Mesenteric fat pad (tissue), 1 donor: Measurements from ENCODE around the gene MAML2. TPM values are rescaled to one million over a fixed set of nuclear protein-coding genes. Genes with fewer than 3 reads are reported as not detected.

Experiments
- DNase-seq: peaks from one replicate; pipeline ENCODE4 v3.0.0-alpha.2; 2020; ENCODE audit warnings: low spot score
- total RNA-seq: library from RNA; stranded (reverse); fragmentation: NEBNext Ultra II Directional; extraction: Animal tissue kit (Norgen Biotek cat#: 25700); gene quantifications from one replicate; pipeline ENCODE4 v1.2.1, GENCODE V29; 2021
- donor health status: DM: yes; HTN: yes; CAD: no.

The MAML2 gene
- total RNA-seq, 1 donor from 2014 or later: 19.9 TPM

GRCh38 chr11:96105197-96105895 lies 237.6 kb downstream of the MAML2 start:
- no peak for DNase-seq

DNA sequence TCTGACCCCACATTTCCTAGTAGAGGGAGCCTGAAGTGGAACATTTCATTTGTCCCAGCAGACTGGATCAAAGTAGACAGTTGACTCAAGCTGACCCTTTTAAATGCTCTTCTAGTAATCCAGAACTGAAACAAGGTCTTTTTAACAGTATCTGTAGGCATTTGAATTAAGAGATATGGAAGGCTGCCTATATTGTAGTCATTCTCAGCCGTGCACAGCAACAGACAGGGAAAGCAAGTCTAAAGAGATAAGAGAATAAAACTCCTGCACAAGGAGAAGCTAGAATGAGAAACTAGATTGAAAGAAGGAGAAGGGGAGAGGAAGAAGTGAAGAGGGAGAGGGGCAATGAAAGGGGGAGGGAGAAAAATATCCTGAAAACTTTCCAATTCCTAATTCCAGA lies 238.5 kb downstream of the MAML2 start:
- no peak for DNase-seq

GRCh38 chr11:96103721-96104120 lies 239.3 kb downstream of the MAML2 start:
- no peak for DNase-seq

- no peak for DNase-seq
These were observed 239.9 kb downstream of the MAML2 start for GRCh38 chr11:96103102-96103501.

DNA sequence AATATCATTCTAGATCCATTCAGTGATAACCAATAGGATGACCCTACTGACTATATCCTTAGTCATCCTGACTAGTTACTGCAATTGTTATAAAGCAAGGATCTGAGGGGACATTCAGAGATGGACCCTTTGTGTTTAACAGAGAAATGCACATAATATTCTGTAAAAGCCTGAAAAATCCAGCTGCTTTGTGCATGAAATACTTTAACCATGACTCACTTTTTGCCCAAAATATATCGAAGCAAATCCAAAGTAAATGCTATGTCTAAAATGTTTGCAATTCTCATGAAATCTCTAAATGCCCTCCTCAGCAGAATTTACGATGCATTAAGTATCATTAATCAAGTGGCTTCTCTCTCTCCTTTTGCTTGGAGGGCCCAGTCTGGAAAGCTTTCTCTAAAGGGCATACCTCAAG lies 240.3 kb downstream of the MAML2 start:
- DNase-seq: no peak

DNA sequence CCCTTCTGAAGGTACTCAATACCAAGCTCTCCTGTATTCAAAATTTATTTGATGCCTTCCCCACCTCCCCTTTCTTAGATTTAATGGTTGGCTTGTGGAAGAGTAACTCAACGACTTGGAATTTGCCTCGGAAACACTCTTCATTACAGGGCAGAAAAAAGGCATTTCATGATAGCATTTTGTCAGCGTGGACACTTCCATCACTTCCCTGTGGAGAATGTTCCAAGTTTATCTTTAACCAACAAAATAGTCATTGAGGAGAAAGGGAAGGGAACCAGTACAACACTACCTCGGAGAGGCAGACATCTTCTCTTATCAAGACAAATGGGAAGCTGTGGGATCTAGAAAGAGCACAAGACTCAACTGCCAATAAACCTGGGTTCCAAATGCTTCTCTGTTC lies 241.8 kb downstream of the MAML2 start:
- no peak for DNase-seq

DNA sequence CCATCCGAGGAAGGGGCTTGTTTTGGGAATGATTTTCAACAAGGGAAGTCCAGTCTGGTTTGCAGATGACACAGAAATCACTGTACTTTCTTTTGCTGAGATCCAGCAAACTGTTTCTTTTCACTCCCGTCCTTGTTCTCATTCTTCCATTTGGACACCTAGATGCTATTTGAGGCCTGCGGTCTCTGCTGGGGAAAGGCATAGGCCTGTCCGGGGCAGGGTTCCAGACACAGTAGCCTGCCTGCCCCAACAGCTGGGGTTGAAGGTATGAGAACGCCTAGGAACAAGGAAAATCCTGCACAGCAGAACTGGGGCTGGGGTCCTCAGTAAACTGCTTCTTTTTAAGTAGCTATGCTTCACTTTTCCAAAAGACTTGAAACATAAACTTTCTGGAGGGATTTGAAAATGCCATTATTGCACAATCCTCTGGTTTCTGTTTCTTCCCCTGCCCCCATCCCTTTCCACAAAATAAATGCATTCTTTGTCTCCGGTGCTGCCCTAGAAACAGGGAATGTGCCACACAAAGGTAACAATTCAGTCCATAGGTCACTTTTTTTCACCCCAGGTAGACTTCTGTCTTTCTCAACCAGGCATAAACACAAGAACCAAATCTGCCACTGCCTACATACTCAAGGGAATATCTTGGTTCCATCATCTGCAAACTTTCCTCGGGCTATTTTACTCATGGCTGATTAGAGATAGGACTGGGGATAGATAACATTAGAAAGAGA lies 244.3 kb downstream of the MAML2 start:
- no peak for DNase-seq

- DNase-seq: no peak
These were observed 245.1 kb downstream of the MAML2 start for GRCh38 chr11:96097844-96098421.

DNA sequence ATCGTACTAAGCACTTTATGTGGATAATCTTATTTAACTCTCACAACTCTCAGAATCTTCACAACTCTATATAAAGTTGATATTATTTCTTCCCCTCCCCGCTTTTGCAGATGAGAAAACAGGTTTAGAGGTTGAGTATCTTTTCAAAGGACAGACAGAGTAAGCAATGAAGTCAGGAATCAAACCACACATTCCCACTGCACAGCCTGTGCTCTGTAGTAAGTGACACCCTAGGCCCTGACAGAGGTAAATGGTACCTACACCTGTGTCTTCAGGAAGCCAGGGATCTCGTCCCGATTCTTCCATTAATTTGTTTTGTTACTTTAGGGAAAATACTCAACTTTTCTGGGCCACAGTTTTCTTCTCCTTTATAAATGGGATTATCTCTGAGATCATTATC lies 246.6 kb downstream of the MAML2 start:
- DNase-seq: no peak

DNA sequence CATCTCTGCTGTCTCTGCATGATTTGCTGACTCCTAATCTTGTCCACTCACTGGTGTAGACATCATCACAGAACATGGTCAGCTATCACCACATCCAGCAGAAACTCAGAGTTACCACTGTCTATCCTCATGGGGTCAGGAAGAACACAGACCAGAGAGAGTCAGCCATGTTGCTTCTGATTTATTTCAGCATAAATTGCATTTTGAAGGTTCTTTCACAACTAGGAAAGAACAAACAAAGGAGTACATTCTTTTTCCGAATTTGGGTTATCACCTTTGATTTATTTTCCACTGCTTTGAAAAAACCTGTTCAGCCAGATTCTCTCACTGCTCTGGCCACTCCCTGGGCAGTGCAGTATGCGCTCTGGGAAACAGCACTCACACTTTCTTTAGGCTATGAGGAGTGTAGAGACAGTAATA lies 247.1 kb downstream of the MAML2 start:
- DNase-seq: no peak

- no peak for DNase-seq
These were observed 248.8 kb downstream of the MAML2 start for GRCh38 chr11:96094156-96094555.

DNA sequence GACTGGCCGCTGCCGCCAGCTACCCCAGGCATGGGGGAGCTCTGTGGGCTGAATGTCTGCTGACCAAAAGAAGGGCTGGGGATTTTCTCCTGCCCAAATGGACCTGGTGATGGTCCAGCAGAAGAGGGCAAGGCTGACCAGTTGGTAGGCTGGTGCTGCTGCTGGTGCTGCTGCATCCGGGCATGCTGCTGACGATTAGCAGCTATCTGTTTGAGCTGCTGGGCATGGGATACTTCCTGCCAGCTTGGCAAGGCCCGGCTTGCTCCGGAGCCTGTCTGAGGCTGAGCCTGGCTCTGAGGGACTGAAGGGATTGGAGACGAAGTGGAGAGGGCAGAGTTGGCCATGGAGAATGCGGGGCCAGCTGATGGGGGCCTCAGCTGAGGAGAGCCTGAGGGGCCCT lies 250.5 kb downstream of the MAML2 start:
- no peak for DNase-seq

GRCh38 chr11:96091476-96091875 lies 251.5 kb downstream of the MAML2 start:
- no peak for DNase-seq

- DNase-seq: no peak
These were observed 252.3 kb downstream of the MAML2 start for GRCh38 chr11:96090711-96091110.

DNA sequence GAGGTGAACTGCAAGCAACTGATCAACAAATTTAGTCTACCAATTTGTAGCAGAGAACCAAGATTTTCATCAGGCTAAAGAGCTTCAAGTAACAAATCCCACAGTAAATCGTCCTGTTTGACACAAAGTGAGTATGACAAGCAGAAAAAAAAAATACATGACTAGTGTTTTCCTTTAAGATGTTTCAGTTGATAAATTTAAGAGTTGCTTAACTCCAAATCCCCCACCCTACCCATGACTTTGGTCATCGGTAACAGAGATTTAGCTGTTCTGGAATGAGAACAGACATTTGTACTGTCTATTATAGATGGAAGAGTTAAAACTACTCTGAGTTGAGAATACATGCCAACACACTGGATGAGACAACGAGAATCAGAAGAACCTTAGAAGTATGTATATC lies 254.1 kb downstream of the MAML2 start:
- no peak for DNase-seq

- DNase-seq: no peak
These were observed 256.9 kb downstream of the MAML2 start for GRCh38 chr11:96086111-96086510.

GRCh38 chr11:96085319-96085930 lies 257.6 kb downstream of the MAML2 start:
- no peak for DNase-seq

DNA sequence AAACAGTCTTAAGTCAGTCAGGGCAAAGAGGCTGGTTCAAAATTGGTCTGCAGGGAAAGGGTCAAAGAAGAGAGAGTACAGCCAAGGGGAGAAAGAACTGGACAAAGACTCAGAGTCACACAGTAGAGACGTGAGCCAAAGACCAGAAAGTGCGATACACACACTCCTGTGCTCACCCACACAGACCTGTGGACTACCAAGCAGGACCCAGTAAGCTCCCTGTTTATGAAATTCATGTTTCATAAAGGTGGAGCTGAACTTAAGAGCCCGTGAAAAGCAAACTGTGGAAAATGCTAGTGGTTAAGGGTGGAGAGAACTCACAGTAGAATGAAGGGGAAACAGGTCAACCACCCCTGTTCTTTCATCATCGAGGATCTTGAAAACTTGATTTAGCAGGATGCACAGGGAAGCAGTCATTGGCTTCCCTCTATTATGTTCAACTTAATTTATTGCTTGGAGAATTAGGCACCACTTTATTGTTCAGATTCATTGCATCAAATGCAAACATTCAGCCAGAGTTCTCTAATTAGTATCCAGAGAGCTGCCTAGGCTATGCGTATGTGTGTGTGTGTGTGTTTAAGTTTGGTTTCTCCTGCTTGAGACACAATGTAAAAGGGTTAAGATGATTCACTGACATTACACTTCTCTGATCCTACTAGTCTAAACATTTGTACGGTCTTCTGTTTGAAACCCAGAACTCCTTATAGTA lies 258.2 kb downstream of the MAML2 start:
- DNase-seq: no peak

DNA sequence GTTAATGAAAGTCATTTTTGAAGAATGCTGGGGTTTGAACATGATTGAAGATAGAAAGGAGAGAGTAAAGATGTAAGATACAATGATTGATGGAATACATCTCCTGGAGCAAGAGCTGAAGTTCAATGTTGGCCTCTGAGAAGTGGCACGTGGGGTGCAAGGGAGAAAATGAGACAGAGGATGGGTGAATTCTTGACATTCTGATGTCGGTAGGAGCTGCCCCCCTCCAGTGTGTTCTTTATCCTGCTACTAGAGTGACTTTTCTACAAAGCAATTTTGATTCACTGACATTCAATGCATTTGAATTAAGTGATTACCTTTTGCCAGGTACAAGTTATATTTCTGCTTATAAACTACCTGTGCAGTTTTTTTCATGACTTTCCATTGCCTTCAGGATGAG lies 260.1 kb downstream of the MAML2 start:
- DNase-seq: no peak

GRCh38 chr11:96082002-96082899 lies 260.7 kb downstream of the MAML2 start:
- no peak for DNase-seq
